GM12878 (cell line): Measurements from ENCODE around the gene SLC18A3. TPM values are rescaled to one million over a fixed set of nuclear protein-coding genes. Genes with fewer than 3 reads are reported as not detected.

Experiments
- ATAC-seq: fragments of 200-7000 bp; cut with Tn5 transposase; 3 replicates; pipeline ENCODE4 v1.9.1; 2020; ENCODE audit warnings: mild to moderate bottlenecking, moderate library complexity
- BruUV-seq: library from RNA; stranded (reverse); fragments of 400-500 nt; replicated peaks from 2 replicates; lab custom pipeline; 2021; lab: Mats Ljungman, UMichigan
- CTCF ChIA-PET: fragments of 300-600 bp; sonication (Branson Sonifier 250); formaldehyde crosslinking; extraction: SDS; loops from one replicate; lab custom pipeline; 2021; ENCODE audit warnings: inconsistent platforms; lab: Yijun Ruan, JAX
- POLR2A ChIA-PET: fragments of 350-600 bp; formaldehyde crosslinking; extraction: SDS; loops from one replicate; lab custom pipeline; 2021; ENCODE audit warnings: inconsistent platforms; lab: Charles Lee
- RAD21 ChIA-PET: fragments of 300-600 bp; sonication (Branson Sonifier 250); formaldehyde crosslinking; loops from one replicate; lab custom pipeline; 2023; ENCODE audit warnings: antibody characterized with exemption; ENCODE audit not compliant: unreplicated experiment; lab: Charles Lee
- SMC1A ChIA-PET: fragments of 300-600 bp; sonication (Branson Sonifier 250); formaldehyde crosslinking; loops from one replicate; lab custom pipeline; 2023; ENCODE audit not compliant: unreplicated experiment, uncharacterized antibody; lab: Charles Lee
- DNase-seq: peaks from one replicate; pipeline ENCODE4 v3.0.0-alpha.2; 2011; ENCODE audit warnings: low read depth, low spot score
- FAIRE-seq: peaks from 3 replicates; lab custom pipeline; 2011; peaks lifted over from hg19 to GRCh38; lab: Jason Lieb, UNC
- H2AFZ ChIP-seq: 2 replicates; pipeline ENCODE4 v1.6.0; 2011; ENCODE audit warnings: low read depth, low read length, control low read depth; ENCODE audit not compliant: control insufficient read depth
- H3K27ac ChIP-seq: 2 replicates; pipeline ENCODE4 v1.5.1; 2011; ENCODE audit warnings: control low read depth; ENCODE audit not compliant: control insufficient read depth, insufficient read depth
- H3K27me3 ChIP-seq, 2 experiments: replicated peaks in 1 of 2; 2 replicates each; pipeline versions ENCODE4 v1.6.0 to v1.6.1; 2011; ENCODE audit warnings: low read length in 1 of 2; ENCODE audit not compliant: control insufficient read depth in 2 of 2, insufficient read depth in 2 of 2
- H3K36me3 ChIP-seq, 2 experiments: 2 replicates each; pipeline ENCODE4 v1.5.1; 2011; ENCODE audit warnings: low read length in 1 of 2; ENCODE audit not compliant: control insufficient read depth in 2 of 2, insufficient read depth in 2 of 2
- H3K4me1 ChIP-seq: 2 replicates; pipeline ENCODE4 v1.6.1; 2011; ENCODE audit warnings: mild to moderate bottlenecking, low read length, moderate library complexity, mixed read lengths; ENCODE audit not compliant: control insufficient read depth, insufficient read depth
- H3K4me2 ChIP-seq: 2 replicates; pipeline ENCODE4 v1.6.0; 2011; ENCODE audit warnings: control low read depth; ENCODE audit not compliant: control insufficient read depth, insufficient read depth
- H3K4me3 ChIP-seq: fragments of 200-600 bp; sonication (generic); 2 replicates; pipeline ENCODE4 v1.5.1; 2016
- H3K79me2 ChIP-seq: 2 replicates; pipeline ENCODE4 v1.6.0; 2011; ENCODE audit warnings: low read length; ENCODE audit not compliant: control insufficient read depth, insufficient read depth
- H3K9ac ChIP-seq: 2 replicates; pipeline ENCODE4 v1.8.0; 2011; ENCODE audit warnings: low read length, control low read depth, mixed read lengths; ENCODE audit not compliant: control insufficient read depth, insufficient read depth
- H3K9me3 ChIP-seq: replicated peaks from 3 replicates; pipeline ENCODE4 v1.5.1; 2011; ENCODE audit warnings: mild to moderate bottlenecking, low read length; ENCODE audit not compliant: control insufficient read depth, insufficient read depth
- H4K20me1 ChIP-seq: 2 replicates; pipeline ENCODE4 v1.6.0; 2011; ENCODE audit not compliant: control insufficient read depth, insufficient read depth
- BMI1 ChIP-seq: fragments of 450-650 bp; IDR thresholded peaks from 2 replicates; pipeline ENCODE4 v1.6.1; 2016; ENCODE audit warnings: mild to moderate bottlenecking, moderate library complexity, borderline replicate concordance
- BRCA1 ChIP-seq: IDR thresholded peaks from 2 replicates; pipeline ENCODE4 v1.6.1; 2011; ENCODE audit warnings: low read depth, low read length, improper control_type of control experiment
- CEBPB ChIP-seq, 2 experiments: fragments of 150-350 bp in 1 of 2; IDR thresholded peaks; 2 replicates each; pipeline ENCODE4 v1.6.1; 2012 to 2014; ENCODE audit warnings: low read depth in 2 of 2, low read length in 2 of 2, borderline replicate concordance in 1 of 2, inconsistent platforms in 1 of 2
- E4F1 ChIP-seq: fragments of 450-650 bp; IDR thresholded peaks from 2 replicates; pipeline ENCODE4 v1.6.1; 2018; ENCODE audit warnings: borderline replicate concordance, mild to moderate bottlenecking; ENCODE audit not compliant: partially characterized antibody
- EED ChIP-seq: sonication (generic); IDR thresholded peaks from 2 replicates; pipeline ENCODE4 v1.6.1; 2016; ENCODE audit warnings: antibody characterized with exemption, low read depth
- HCFC1 ChIP-seq: fragments of 150-350 bp; IDR thresholded peaks from 2 replicates; pipeline ENCODE4 v1.6.1; 2014; ENCODE audit warnings: low read length
- HDAC2 ChIP-seq: fragments of 200-600 bp; sonication (generic); IDR thresholded peaks from 2 replicates; pipeline ENCODE4 v1.6.1; 2017
- JUNB ChIP-seq: IDR thresholded peaks from 2 replicates; pipeline ENCODE4 v1.6.1; 2016; ENCODE audit warnings: antibody characterized with exemption, mild to moderate bottlenecking
- JUND ChIP-seq: IDR thresholded peaks from 2 replicates; pipeline ENCODE4 v1.6.1; 2012; ENCODE audit warnings: low read depth, mild to moderate bottlenecking, low read length, improper control_type of control experiment, moderate library complexity
- NFIC ChIP-seq: IDR thresholded peaks from 2 replicates; pipeline ENCODE4 v1.6.1; 2012; ENCODE audit warnings: low read depth, mild to moderate bottlenecking, inconsistent platforms, low read length, moderate library complexity
- NR2C1 ChIP-seq: fragments of 450-650 bp; IDR thresholded peaks from 2 replicates; pipeline ENCODE4 v1.6.1; 2017; ENCODE audit warnings: antibody characterized with exemption, mild to moderate bottlenecking, moderate library complexity
- RUNX3 ChIP-seq: IDR thresholded peaks from 2 replicates; pipeline ENCODE4 v1.6.1; 2012; ENCODE audit warnings: low read length, inconsistent platforms
- SMAD1 ChIP-seq: fragments of 450-650 bp; IDR thresholded peaks from 2 replicates; pipeline ENCODE4 v1.6.1; 2018; ENCODE audit warnings: mild to moderate bottlenecking, low read depth; ENCODE audit not compliant: partially characterized antibody
- STAT3 ChIP-seq: IDR thresholded peaks from 2 replicates; pipeline ENCODE4 v1.6.1; 2011; ENCODE audit warnings: low read depth, low read length, improper control_type of control experiment
- TARDBP ChIP-seq: IDR thresholded peaks from 2 replicates; pipeline ENCODE4 v1.6.1; 2016; ENCODE audit warnings: borderline replicate concordance
- YBX1 ChIP-seq: fragments of 450-650 bp; IDR thresholded peaks from 2 replicates; pipeline ENCODE4 v1.6.1; 2016; ENCODE audit warnings: antibody characterized with exemption
- WGBS: methylation state at CpG from one replicate; pipeline ENCODE4 v1.1.6; 2016; ENCODE audit warnings: low lambda C conversion rate; ENCODE audit not compliant: insufficient replicate concordance, insufficient coverage; ENCODE audit errors: missing lambda C conversion rate; 5-methylcytosine and 5-hydroxymethylcytosine counted together
- in situ Hi-C: fragments of 300-500 bp; cut with MboI; formaldehyde crosslinking; loops from 9 replicates; pipeline ENCODE4 v1.14.3; 2018; ENCODE audit warnings: mixed read lengths
- intact Hi-C: fragments of 100-400 bp; cut with micrococcal nuclease; formaldehyde crosslinking; loops from one replicate; pipeline ENCODE4 v1.14.2; 2022; ENCODE audit not compliant: unreplicated experiment
- polyA plus RNA-seq, 11 experiments: library from polyadenylated mRNA; depleted of rRNA in 4 of 11; unstranded in 6 of 11; stranded (reverse) in 5 of 11; fragments of >200 nt; fragmentation: Nextera tagmentation in 4 of 11; fragmentation: Illumina TruSeq in 1 of 11; extraction: Ambion mirVana in 4 of 11; extraction: Trizol in 1 of 11; gene quantifications; 1 replicate in 1 of 11; 2 replicates in 10 of 11; pipeline versions ENCODE4 v1.2.1 to v1.2.3, GENCODE V29; 2011 to 2016; ENCODE audit warnings: inconsistent platforms in 2 of 11, missing spikeins in 2 of 11, low read depth in 1 of 11
- total RNA-seq, 4 experiments: library from RNA; depleted of rRNA in 3 of 4; stranded (reverse); fragments of >200 nt in 3 of 4; fragmentation: Illumina TruSeq in 1 of 4; extraction: Trizol in 1 of 4; gene quantifications; 2 replicates each; pipeline versions ENCODE4 v1.2.1 to v1.2.3, GENCODE V29; 2013 to 2021
- TF ChIP-seq, protein P1 (sequence below): fragments of 150-350 bp; IDR thresholded peaks from 2 replicates; pipeline ENCODE4 v1.6.1; 2014; ENCODE audit warnings: mild to moderate bottlenecking, low read depth, low read length
- TF ChIP-seq, protein P2 (sequence below): fragments of 450-650 bp; IDR thresholded peaks from 2 replicates; pipeline ENCODE4 v1.6.1; 2016; ENCODE audit warnings: mild to moderate bottlenecking

The SLC18A3 gene
- total and polyA plus RNA-seq, 10 of the 15 experiments (the other 5 are each of a cell fraction or from before 2014, with no cell fraction given), result not detected

DNA sequence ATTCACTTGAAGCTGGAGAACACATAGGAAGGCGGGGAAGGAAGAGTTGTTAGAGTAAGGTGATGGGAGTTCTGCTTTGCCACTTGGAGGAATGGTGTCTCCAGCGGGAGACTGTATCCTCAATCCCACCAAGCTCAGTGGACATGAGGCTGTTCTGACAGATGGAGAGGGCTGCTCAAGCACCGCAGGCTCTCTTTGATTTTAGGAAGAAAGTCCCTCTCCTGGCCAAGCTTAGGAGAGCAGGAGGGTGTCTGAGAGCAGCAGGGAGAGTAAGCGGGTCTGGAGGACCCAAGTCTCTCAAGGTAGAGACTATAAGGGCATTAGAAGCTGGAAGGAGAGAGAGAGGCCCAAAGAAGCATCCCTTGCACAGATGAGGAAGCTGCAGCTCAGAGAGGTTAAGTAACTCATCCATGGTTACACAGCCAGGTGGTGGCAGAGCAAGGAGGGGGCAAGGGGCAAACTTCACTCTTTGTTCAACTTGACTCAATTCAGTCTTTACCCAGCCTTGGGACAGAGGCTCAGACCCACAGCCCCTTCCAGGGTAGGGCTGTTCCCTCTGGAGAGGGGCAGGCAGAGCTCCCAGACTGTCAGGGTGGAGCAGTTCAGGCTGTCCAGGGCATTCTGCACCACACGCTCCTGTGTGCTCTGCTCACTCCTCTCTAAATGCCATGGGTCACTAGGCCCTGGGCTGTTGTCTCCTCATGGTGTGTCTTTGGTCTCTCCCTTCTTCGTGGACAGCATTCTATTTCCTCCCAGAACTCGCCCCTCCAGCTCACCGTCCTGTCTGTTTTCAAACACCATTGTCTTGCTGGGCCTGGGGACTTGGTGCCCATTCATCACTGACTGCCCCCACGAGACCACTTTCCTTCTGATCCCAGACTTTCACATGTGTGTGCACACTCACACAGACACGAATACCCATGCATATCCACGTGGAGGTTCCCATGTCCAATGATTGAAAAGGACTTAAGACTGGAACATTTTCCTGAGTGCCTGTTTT lies 12.6 kb downstream of the SLC18A3 start:
- no peak for DNase-seq
- H3K36me3 ChIP-seq, result no peaks in the 10 kb centered on the region
- POLR2A ChIA-PET, result no interaction called here
- no peak overlapping the region for H2AFZ ChIP-seq
- no peaks in the 10 kb centered on the region; a peak in 2 of 4 replicates for H3K27me3 ChIP-seq
- no peak for ATAC-seq
- intact Hi-C loops (no loop called here), in situ Hi-C loops (no loop called here)
- no peaks in the 10 kb centered on the region for H4K20me1 ChIP-seq
- H3K9ac ChIP-seq, result no peak overlapping the region
- no peak for FAIRE-seq
- SMC1A ChIA-PET, result no interaction called here
- 13% methylated on average over 11 of the region's 11 CpGs for WGBS
- RAD21 ChIA-PET, result no interaction called here
- H3K9me3 ChIP-seq, result no peaks in the 10 kb centered on the region
- H3K4me1 ChIP-seq, result no peaks in the 10 kb centered on the region
- no peaks in the 10 kb centered on the region for H3K79me2 ChIP-seq
- TF ChIP-seq SMAD1 (no peak), STAT3 (no peak), BRCA1 (no peak), TARDBP (no peak), NR2C1 (no peak), E4F1 (no peak), YBX1 (no peak), CEBPB (IDR thresholded peaks at IDR 0.05; ENCODE audit: borderline replicate concordance in 1 of 2, low read depth in 2 of 2, low read length in 2 of 2) (no peak), RUNX3 (no peak), NFIC (no peak), JUND (no peak), BMI1 (no peak), HCFC1 (no peak), EED (no peak), JUNB (no peak), HDAC2 (no peak)
- TF ChIP-seq, protein P1, sequence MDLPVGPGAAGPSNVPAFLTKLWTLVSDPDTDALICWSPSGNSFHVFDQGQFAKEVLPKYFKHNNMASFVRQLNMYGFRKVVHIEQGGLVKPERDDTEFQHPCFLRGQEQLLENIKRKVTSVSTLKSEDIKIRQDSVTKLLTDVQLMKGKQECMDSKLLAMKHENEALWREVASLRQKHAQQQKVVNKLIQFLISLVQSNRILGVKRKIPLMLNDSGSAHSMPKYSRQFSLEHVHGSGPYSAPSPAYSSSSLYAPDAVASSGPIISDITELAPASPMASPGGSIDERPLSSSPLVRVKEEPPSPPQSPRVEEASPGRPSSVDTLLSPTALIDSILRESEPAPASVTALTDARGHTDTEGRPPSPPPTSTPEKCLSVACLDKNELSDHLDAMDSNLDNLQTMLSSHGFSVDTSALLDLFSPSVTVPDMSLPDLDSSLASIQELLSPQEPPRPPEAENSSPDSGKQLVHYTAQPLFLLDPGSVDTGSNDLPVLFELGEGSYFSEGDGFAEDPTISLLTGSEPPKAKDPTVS, result no peak
- TF ChIP-seq, protein P2, sequence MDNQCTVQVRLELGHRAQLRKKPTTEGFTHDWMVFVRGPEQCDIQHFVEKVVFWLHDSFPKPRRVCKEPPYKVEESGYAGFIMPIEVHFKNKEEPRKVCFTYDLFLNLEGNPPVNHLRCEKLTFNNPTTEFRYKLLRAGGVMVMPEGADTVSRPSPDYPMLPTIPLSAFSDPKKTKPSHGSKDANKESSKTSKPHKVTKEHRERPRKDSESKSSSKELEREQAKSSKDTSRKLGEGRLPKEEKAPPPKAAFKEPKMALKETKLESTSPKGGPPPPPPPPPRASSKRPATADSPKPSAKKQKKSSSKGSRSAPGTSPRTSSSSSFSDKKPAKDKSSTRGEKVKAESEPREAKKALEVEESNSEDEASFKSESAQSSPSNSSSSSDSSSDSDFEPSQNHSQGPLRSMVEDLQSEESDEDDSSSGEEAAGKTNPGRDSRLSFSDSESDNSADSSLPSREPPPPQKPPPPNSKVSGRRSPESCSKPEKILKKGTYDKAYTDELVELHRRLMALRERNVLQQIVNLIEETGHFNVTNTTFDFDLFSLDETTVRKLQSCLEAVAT, result no peak
- no peak overlapping the region for H3K4me2 ChIP-seq
- no TSS peak for BruUV-seq
- no peak overlapping the region for H3K27ac ChIP-seq
- CTCF ChIA-PET, result interaction anchor here (0.9 kb wide), 1 partner anchor 14 kb away, joined by 3 read pairs; no protein-coding TSS in a partner anchor
- no peak overlapping the region for H3K4me3 ChIP-seq
